ENCODE results near the gene RET.

Gene RET

DNA sequence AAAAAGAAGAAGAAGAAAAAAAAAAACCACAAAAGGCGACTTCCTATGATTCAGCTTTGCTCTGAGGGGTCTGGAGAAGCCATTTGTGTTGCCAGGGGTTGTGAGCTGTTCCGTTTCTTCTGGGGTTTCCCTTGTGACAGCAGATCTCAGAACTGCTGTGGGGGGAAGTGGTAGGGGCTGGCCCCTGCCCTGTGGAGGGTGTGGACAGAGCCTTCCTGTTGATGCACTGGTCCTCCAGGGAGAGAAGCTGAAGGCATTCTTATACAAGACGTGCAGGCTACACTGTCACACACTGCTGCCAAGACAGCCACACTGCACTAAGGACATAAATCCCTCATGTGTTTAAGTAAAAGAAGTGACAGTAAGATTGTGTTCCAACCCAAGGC is 44.1 kb downstream of the RET start:
- DNase-seq (ENCODE audit: low spot score) = peak; percentile 93

GRCh38 chr10:43121444-43121843 is 44.6 kb downstream of the RET start:
- DNase-seq (ENCODE audit: low spot score) = no peak

GRCh38 chr10:43122096-43122495 is 45.2 kb downstream of the RET start:
- no peak for DNase-seq (ENCODE audit: low spot score)

DNA sequence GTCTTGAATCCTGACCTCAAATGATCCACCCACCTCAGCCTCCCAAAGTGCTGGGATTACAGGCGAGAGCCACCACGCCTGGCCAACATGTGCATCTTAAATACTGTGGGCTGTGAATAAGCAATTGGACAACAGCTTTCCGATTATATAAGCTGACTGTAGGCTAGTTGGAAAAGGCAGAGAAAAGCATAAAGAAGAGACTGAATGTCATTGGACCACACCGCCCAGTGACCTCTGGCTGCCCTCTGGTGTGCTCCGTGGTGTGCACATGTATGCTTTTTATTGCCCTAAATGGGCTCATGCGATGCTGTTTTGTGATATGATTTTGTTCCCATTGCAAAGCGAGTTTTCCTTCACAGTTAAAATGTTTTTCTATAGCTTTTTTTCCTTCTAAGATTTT is 46.0 kb downstream of the RET start:
- DNase-seq (ENCODE audit: low spot score) = no peak

- DNase-seq (ENCODE audit: low spot score) = no peak
Measured at GRCh38 chr10:43123361-43124093, 46.7 kb downstream of the RET start.

DNA sequence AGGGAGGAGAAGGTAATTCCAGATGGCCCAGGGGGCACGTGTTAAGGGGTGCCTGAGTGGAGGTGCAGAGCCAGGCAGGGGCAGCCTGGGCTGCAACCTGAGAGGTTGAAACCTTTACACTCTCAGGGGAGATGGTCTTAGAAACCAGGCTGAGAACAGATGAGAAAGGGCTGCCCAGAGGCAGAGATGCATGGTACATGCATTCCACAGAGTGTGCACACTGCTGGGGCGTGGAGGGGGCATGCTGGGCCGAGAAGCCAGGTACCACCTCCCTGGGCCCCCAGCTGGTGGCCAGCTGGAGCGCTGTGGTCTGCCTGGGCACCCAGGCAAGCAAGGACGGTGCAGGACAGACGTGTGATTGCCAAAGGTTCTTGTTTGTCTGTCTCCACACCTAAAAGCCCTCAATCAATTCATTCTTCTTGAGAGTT is 47.2 kb downstream of the RET start:
- no peak for DNase-seq (ENCODE audit: low spot score)

GRCh38 chr10:43124574-43125273 is 47.9 kb downstream of the RET start:
- DNase-seq (ENCODE audit: low spot score) = no peak

DNA sequence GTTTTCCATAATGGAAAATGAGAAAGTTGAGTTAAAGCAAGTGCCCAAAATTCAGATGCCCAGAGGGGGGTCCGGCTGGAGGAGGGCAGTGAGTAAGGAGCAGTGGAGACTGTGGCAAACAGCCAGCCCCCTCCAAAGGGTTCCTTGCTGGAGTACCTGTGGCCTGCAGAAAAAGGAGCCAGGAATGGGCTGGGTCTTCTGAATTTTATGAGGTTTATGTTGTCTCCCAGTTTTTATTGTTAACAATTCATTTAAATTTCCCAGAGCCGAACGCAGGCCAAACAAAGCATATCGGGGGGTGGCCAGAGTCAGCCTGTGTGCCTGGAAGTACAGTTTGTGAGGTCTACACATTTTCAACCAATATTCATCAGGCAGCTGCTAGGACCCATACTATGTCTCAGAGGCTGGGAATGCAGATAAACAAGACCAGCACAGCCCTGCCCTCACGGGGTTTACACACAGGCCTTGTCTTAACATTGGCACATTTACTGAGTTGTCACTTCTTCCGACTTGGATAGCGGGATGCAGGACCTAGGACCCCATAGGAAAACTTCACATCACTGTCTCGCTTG is 48.5 kb downstream of the RET start:
- DNase-seq (ENCODE audit: low spot score) = no peak

DNA sequence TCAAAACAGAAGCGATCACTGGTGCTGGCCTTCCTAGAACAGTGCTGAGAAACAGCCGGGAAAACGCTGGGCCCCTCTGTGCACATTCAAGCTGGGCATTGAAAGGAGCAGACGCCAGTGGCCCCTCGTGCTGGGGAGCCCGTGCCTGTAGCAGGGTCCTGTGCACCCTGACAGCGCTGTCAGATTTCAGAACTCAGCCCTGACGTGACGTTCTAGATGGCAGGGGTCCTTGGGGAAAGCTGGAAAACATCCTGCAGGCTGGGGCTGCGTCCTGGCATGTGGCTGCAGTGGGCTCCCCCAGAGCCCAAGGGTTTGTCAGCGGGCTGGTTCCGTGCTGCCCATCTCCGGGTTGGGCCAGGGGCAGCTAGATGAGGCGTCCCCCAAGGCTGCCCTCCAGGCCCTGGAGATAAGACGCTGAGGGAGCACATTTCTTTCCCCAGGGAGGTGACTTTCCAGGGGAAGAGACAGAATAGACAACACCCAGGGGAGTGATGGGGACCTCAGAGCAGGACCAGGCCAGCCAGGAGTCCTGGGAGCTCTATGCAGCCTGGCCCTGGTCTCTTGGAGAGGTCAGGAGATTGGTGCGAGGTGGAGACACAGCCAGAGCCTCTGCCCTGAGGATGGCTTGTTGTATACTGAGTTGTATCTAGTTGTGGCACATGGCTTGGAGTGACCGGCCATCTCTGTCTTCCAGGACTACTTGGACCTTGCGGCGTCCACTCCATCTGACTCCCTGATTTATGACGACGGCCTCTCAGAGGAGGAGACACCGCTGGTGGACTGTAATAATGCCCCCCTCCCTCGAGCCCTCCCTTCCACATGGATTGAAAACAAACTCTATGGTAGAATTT is 49.2 kb downstream of the RET start:
- no peak for DNase-seq (ENCODE audit: low spot score)

DNA sequence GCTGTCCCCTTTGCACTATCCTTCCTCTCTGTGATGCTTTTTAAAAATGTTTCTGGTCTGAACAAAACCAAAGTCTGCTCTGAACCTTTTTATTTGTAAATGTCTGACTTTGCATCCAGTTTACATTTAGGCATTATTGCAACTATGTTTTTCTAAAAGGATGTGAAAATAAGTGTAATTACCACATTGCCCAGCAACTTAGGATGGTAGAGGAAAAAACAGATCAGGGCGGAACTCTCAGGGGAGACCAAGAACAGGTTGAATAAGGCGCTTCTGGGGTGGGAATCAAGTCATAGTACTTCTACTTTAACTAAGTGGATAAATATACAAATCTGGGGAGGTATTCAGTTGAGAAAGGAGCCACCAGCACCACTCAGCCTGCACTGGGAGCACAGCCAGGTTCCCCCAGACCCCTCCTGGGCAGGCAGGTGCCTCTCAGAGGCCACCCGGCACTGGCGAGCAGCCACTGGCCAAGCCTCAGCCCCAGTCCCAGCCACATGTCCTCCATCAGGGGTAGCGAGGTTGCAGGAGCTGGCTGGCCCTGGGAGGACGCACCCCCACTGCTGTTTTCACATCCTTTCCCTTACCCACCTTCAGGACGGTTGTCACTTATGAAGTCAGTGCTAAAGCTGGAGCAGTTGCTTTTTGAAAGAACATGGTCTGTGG is 50.0 kb downstream of the RET start:
- DNase-seq (ENCODE audit: low spot score) = no peak

- DNase-seq (ENCODE audit: low spot score) = no peak
Measured at GRCh38 chr10:43127442-43127841, 50.6 kb downstream of the RET start.

GRCh38 chr10:43128331-43128730 is 51.5 kb downstream of the RET start:
- DNase-seq (ENCODE audit: low spot score) = no peak

- peak; percentile 81 for DNase-seq (ENCODE audit: low spot score)
Measured at GRCh38 chr10:43128958-43129706, 52.3 kb downstream of the RET start.

GRCh38 chr10:43130770-43131171 is 53.9 kb downstream of the RET start:
- no peak for DNase-seq (ENCODE audit: low spot score)

- DNase-seq (ENCODE audit: low spot score) = no peak
Measured at GRCh38 chr10:43131256-43131655, 54.4 kb downstream of the RET start.

DNA sequence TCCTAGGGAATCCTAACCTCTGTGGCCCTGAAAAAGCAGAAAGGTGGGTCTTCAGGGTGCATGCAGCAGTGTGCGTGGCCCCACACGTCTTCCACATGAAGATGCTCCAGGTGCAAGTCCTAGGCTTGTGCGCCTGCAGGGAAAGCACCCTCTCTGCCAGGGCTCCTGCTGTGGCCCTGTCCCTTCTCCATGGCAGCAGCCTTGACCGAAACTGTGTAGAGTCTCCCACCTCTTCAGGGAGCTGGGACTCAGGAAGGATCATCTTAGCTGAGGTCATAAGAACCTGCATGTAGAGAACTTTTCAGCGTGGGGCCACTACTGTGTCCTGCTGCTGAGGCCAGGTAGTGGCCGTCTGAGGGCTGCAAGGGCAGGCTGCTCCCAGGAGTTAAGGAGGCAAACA is 55.0 kb downstream of the RET start:
- DNase-seq (ENCODE audit: low spot score) = no peak

DNA sequence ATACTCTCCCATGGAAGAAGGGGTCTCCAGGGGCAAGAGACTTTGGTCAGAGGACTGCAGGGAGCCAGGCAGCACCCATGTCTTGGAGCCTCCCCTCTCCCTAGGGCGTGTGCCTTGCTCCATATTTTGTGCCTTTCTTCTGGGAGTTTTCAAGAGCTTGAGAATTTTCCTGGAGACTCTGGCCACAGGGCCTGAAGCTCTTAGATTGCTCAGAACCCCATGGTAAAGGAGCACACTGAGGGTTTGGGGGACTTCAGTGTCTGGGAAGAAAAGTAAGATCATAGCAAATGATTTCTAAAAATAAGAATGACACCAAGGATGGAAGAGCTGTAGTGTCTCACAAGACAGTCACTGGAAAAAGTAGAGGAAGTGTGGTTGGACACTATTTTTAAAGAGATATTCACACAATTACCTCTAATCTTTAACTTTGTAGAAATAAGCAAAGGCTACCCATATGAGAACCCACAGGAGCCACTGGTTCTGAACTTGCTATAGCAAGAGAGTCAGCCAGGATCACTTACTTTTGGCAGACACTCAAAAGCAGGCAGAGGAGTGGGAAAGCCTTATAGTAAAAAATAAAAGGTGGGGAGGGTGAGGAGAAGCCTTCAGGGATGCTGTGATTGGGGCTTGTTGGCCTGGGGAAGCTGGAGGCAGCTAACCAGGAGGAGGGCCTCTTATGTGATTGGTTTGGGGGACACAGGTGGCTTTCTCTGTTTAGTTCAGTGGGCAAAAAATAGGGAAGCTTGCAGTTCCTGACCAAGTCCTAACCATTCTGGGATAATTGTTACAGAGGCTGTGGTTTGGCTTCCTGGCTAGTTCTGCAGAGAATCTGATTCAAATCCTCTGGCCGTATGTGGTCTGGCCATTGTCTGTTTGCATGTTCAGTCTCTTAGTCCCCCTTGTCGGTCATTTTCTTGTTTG is 56.3 kb downstream of the RET start:
- no peak for DNase-seq (ENCODE audit: low spot score)

DNA sequence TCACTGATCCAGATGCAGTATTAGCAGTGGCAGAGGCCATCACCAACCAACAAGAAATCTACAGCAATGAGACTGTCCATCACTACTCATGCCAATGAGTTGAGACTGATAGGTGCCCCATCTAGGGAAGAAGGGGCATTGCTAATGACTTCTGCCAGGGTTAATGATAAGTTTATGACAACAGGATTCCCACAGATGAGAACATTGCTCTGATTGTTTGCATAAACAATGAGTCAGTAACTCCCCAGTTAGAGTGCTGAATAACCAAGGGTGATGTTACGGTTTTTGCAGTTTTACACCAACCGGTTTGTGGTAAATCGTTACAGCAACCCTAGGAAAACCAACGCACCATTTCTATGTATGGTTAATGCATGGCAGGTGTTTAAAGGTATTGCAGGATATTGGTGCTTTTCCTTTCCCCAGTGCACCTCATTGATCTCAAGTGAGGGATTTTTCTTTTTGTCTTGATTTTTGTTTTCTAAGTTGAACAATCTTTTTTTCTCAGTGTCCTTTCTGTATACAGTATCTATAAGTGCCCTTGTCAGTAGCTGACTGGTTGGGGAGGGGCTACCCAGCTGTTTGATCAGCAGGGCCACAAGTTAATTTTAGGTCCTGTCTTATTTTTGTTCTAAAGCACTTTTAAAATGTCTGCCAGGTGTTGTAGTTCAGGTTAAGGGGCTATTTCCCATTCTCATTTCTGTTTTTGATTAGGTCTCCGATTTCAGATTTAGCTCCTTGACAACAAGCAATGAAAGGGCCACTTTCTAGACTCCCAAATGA is 57.4 kb downstream of the RET start:
- DNase-seq (ENCODE audit: low spot score) = no peak

DNA sequence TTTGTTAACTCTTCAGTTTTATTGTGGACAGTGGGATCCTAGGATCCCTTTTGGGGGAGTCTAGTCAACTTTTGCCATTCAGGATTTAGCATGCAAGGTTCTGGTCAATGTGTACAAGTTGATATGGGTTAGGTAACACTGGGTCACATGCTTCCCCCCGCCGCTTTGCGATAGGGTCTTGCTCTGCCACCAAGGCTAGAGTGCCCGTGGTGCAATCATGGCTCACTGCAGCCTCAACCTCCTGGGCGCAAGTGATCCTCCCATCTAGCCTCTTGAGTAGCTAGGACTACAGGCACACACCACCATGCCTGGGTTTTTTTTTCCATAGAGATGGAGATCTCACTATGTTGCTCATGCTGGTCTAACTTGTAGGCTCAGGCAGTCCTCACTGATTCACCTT is 58.2 kb downstream of the RET start:
- no peak for DNase-seq (ENCODE audit: low spot score)
